NK-92 (cell line): ENCODE data around the gene PNPLA7.

Source experiments
- DNase-seq: peaks from one replicate; lab custom pipeline; 2025; ENCODE audit not compliant: unreplicated experiment; lab: John Stamatoyannopoulos, UW

The PNPLA7 gene

GRCh38 chr9:137497921-137498719 is 52.1 kb downstream of the PNPLA7 start:
- DNase-seq, result no peak

GRCh38 chr9:137496601-137497375 is 53.4 kb downstream of the PNPLA7 start:
- no peak for DNase-seq

GRCh38 chr9:137494550-137495351 is 55.5 kb downstream of the PNPLA7 start:
- no peak for DNase-seq

GRCh38 chr9:137494104-137494544 is 56.1 kb downstream of the PNPLA7 start:
- DNase-seq, result no peak

- no peak for DNase-seq
Observed at GRCh38 chr9:137493364-137494103, 56.7 kb downstream of the PNPLA7 start.

GRCh38 chr9:137492464-137493363 is 57.5 kb downstream of the PNPLA7 start:
- no peak for DNase-seq

GRCh38 chr9:137491735-137492432 is 58.3 kb downstream of the PNPLA7 start:
- DNase-seq, result no peak

- no peak for DNase-seq
Observed at GRCh38 chr9:137490532-137491186, 59.5 kb downstream of the PNPLA7 start.

- no peak for DNase-seq
Observed at GRCh38 chr9:137488906-137489305, 61.3 kb downstream of the PNPLA7 start.

GRCh38 chr9:137488327-137488653 is 61.9 kb downstream of the PNPLA7 start:
- DNase-seq, result no peak

GRCh38 chr9:137487454-137488326 is 62.5 kb downstream of the PNPLA7 start:
- no peak for DNase-seq

- no peak for DNase-seq
Observed at GRCh38 chr9:137486545-137487453, 63.4 kb downstream of the PNPLA7 start.

GRCh38 chr9:137486141-137486490 is 64.1 kb downstream of the PNPLA7 start:
- DNase-seq, result no peak

- DNase-seq, result no peak
Observed at GRCh38 chr9:137485343-137486140, 64.7 kb downstream of the PNPLA7 start.

GRCh38 chr9:137484551-137485315 is 65.5 kb downstream of the PNPLA7 start:
- DNase-seq, result no peak
